ENCODE measurements around the gene MYCBP2.

MYCBP2 gene

DNA sequence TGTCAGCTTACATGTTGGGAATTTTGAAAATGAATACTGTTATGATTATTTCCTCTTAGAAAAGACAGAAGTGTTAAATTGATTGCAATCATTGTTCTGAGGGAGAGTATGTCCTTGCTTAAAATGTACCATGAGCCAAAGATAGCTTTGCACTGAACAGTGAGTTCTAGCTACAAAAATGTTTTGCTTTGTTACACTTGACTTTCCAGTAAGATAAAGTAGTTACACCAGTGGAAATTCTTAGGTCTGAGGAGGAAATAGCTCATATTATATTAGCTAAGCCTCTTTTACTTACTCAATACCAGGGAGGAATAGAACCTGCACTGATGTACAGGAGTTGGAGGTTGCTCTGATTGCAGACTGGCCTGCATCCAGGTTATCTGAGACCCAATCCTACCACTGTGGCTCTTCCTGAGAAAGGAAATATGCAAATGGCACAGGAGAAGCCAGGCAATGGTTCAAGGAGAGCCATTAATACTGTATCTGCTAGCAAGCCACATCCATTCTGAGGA lies 246.9 kb downstream of the MYCBP2 start:
- H3K4me1 Mint-ChIP-seq: no peaks in the 10 kb centered on the region
- peak overlapping the region; percentile 13 to 34 for H3K27ac Mint-ChIP-seq
- ATAC-seq: no peak
- H3K4me3 Mint-ChIP-seq: no peak overlapping the region
- DNase-seq: no peak
- no peaks in the 10 kb centered on the region for H3K9me3 Mint-ChIP-seq
- H3K27me3 Mint-ChIP-seq: no peaks in the 10 kb centered on the region

GRCh38 chr13:77067519-77067918 lies 259.4 kb downstream of the MYCBP2 start:
- no peak for DNase-seq
- Mint-ChIP-seq H3K4me1 (peaks cover 1% of the 10 kb centered on the region), H3K4me3 (no peak overlapping the region)

GRCh38 chr13:77065461-77066147 lies 261.3 kb downstream of the MYCBP2 start:
- H3K9me3 Mint-ChIP-seq: no peaks in the 10 kb centered on the region
- peaks cover 4% of the 10 kb centered on the region for H3K4me1 Mint-ChIP-seq
- no peak for DNase-seq
- H3K27me3 Mint-ChIP-seq: no peaks in the 10 kb centered on the region
- H3K27ac Mint-ChIP-seq: peak overlapping the region in 1 of 2 donors; percentile 69
- ATAC-seq: no peak
- no peak overlapping the region for H3K4me3 Mint-ChIP-seq

More at GRCh38 chr13:77067519-77067918, 259.4 kb downstream of the MYCBP2 start:
- ATAC-seq: no peak
- Mint-ChIP-seq H3K27me3 (no peaks in the 10 kb centered on the region), H3K9me3 (no peaks in the 10 kb centered on the region), H3K27ac (no peak overlapping the region)

DNA sequence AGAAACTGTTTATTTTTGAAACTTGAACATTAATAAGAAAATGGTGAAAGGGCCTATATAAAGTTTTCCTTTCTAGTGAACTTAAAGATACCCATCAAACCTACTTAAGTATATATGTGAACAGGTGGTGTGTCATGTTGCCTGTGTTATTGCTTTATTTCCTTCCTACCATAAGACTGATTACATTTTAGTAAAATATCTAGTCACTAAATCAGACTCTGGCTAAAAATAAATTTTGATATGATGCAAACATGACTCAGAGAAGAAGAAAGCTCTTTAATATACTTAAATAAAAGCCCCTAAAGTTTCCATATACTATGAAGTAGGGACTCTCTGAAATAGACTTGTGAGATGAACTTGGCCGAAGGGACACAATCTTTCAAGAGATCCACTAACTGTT lies 264.8 kb downstream of the MYCBP2 start:
- no peaks in the 10 kb centered on the region for H3K27me3 Mint-ChIP-seq
- ATAC-seq (no peak), DNase-seq (no peak)
- H3K9me3 Mint-ChIP-seq: no peaks in the 10 kb centered on the region
- H3K4me3 Mint-ChIP-seq: no peak overlapping the region
- peaks cover 4% of the 10 kb centered on the region for H3K4me1 Mint-ChIP-seq
- peak overlapping the region in 1 of 2 donors; percentile 48 for H3K27ac Mint-ChIP-seq

DNA sequence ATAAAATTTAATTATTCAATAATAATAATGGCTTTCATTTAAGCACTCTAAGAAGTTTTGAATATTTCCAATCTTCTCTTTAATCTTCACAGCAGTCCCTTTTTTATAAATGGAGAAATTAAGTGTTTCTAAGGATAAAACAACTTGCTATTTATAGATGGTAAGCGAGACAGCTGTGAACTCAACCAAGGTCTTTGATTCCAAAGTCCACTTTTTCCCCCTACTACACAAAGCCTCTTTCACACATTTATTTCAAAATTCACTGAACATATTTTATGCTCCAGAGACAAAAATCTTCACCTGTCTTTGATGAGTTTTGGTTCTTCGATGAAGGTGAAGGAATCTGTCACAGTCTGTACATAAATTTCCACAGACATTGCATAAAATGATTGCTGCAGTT lies 265.5 kb downstream of the MYCBP2 start:
- Mint-ChIP-seq H3K27me3 (no peaks in the 10 kb centered on the region), H3K4me1 (peaks cover 4% of the 10 kb centered on the region), H3K4me3 (no peak overlapping the region), H3K27ac (no peak overlapping the region), H3K9me3 (no peaks in the 10 kb centered on the region)
- ATAC-seq (no peak), DNase-seq (no peak)

- Mint-ChIP-seq H3K4me1 (no peaks in the 10 kb centered on the region), H3K4me3 (no peak overlapping the region), H3K27me3 (no peaks in the 10 kb centered on the region), H3K9me3 (no peaks in the 10 kb centered on the region), H3K27ac (peak overlapping the region in 1 of 2 donors; percentile 35)
- ATAC-seq: no peak
- no peak for DNase-seq
Measured at GRCh38 chr13:77056886-77057285, 270.0 kb downstream of the MYCBP2 start.

DNA sequence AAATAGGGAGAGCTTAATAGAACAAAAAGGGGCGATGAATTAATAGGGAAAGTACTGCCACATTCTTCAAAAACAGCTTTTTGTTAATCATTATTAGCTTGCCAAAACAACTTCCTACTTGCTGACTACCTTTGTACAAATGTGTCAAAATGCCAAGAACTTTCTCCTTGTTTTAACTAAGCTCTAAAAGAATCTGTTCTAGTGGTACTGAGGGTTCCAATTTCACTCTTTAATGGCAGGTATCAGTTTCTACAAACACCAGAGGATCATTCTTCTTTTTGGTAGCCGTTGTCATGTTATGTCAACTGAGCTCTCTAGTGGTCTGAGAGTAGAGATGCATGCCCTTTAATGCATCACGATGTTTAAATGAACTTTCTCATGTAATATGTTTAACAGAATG lies 270.5 kb downstream of the MYCBP2 start:
- Mint-ChIP-seq H3K9me3 (no peaks in the 10 kb centered on the region), H3K27ac (peak overlapping the region; percentile 35 to 43), H3K4me3 (no peak overlapping the region), H3K4me1 (no peaks in the 10 kb centered on the region), H3K27me3 (no peaks in the 10 kb centered on the region)
- ATAC-seq (no peak), DNase-seq (no peak)

- no peak for DNase-seq
- Mint-ChIP-seq H3K27me3 (no peaks in the 10 kb centered on the region), H3K27ac (no peak overlapping the region), H3K9me3 (no peaks in the 10 kb centered on the region), H3K4me3 (no peak overlapping the region), H3K4me1 (no peaks in the 10 kb centered on the region)
- no peak for ATAC-seq
Measured at GRCh38 chr13:77055158-77055557, 271.7 kb downstream of the MYCBP2 start.

- no peak overlapping the region for H3K27ac Mint-ChIP-seq
- no peak overlapping the region for H3K4me3 Mint-ChIP-seq
- ATAC-seq (no peak), DNase-seq (no peak)
- no peaks in the 10 kb centered on the region for H3K4me1 Mint-ChIP-seq
- no peaks in the 10 kb centered on the region for H3K9me3 Mint-ChIP-seq
- no peaks in the 10 kb centered on the region for H3K27me3 Mint-ChIP-seq
Measured at GRCh38 chr13:77053192-77053591, 273.7 kb downstream of the MYCBP2 start.

DNA sequence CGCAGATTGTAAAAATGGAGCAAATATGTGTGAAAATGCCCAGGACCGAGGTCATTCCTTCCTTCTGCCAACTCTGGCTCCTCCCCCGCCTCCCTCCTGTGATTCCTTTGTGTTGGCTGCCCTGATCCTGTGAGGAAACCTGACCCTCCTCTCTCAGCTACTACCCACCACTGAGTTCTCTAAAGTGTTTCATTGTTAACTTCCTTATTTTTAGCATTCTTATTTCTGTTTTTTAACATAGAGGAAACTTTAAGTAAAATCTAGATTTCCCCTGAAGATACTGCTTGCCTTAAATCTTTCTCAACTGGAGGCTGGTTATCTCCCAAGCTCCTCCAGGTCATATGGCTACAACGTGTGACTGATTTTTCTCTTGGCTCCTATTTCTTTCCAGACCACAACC lies 278.2 kb downstream of the MYCBP2 start:
- peak overlapping the region in 1 of 2 donors; percentile 42 for H3K27ac Mint-ChIP-seq
- no peak for ATAC-seq
- peaks cover 13% of the 10 kb centered on the region for H3K4me1 Mint-ChIP-seq
- H3K27me3 Mint-ChIP-seq: no peaks in the 10 kb centered on the region
- no peak overlapping the region for H3K4me3 Mint-ChIP-seq
- H3K9me3 Mint-ChIP-seq: no peaks in the 10 kb centered on the region
- DNase-seq: no peak

- no peak for ATAC-seq
- H3K4me3 Mint-ChIP-seq: no peak overlapping the region
Measured at GRCh38 chr13:77047649-77048343, 279.1 kb downstream of the MYCBP2 start.

DNA sequence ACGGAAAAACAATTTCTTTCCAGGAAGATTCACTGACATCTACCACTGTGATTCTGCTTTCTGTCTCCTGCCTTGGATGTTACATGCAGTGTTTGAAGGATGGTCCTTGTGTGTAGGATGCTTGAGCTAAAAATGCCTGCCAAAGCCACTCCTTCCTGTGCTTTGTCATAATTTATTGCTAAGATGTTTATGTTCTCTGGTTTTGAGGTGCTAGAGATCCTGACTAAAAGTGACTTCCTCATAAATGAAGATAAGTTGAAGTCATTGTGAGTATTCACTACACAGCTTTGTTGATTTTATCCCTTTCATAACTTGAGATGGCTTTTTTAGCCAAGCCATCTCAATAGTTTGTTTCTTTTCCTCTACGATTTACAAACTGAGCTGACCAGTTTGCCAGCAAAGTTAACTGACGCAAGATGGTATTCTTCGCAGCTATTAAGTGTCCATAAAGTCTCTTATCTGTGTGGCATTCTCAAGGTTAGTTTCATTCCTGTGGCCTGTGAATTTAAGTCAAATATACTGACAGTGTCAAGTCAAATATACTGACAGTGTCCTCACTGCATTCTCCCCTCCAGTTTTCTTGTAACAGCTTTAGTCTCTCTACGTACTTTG lies 284.2 kb downstream of the MYCBP2 start:
- Mint-ChIP-seq H3K27ac (no peak overlapping the region), H3K4me3 (no peak overlapping the region), H3K27me3 (no peaks in the 10 kb centered on the region), H3K9me3 (no peaks in the 10 kb centered on the region), H3K4me1 (peaks cover 9% of the 10 kb centered on the region)
- no peak for ATAC-seq
- DNase-seq: no peak

More at GRCh38 chr13:77047649-77048343, 279.1 kb downstream of the MYCBP2 start:
- no peaks in the 10 kb centered on the region for H3K9me3 Mint-ChIP-seq
- peak overlapping the region in 1 of 2 donors; percentile 87 for H3K27ac Mint-ChIP-seq
- peaks cover 13% of the 10 kb centered on the region for H3K4me1 Mint-ChIP-seq
- no peaks in the 10 kb centered on the region for H3K27me3 Mint-ChIP-seq
- no peak for DNase-seq

GRCh38 chr13:77040835-77041234 lies 286.1 kb downstream of the MYCBP2 start:
- H3K9me3 Mint-ChIP-seq: no peaks in the 10 kb centered on the region
- H3K27ac Mint-ChIP-seq: no peak overlapping the region
- DNase-seq (no peak), ATAC-seq (no peak)
- H3K27me3 Mint-ChIP-seq: no peaks in the 10 kb centered on the region
- H3K4me1 Mint-ChIP-seq: no peaks in the 10 kb centered on the region
- no peak overlapping the region for H3K4me3 Mint-ChIP-seq

- ATAC-seq (no peak), DNase-seq (no peak)
- Mint-ChIP-seq H3K27me3 (no peaks in the 10 kb centered on the region), H3K4me1 (no peaks in the 10 kb centered on the region), H3K4me3 (no peak overlapping the region), H3K9me3 (no peaks in the 10 kb centered on the region), H3K27ac (peak overlapping the region in 1 of 2 donors; percentile 1)
Measured at GRCh38 chr13:77040076-77040475, 286.8 kb downstream of the MYCBP2 start.

GRCh38 chr13:77038907-77039480 lies 287.9 kb downstream of the MYCBP2 start:
- H3K27me3 Mint-ChIP-seq: no peaks in the 10 kb centered on the region
- ATAC-seq (no peak), DNase-seq (no peak)
- peaks cover 9% of the 10 kb centered on the region for H3K4me1 Mint-ChIP-seq
- H3K4me3 Mint-ChIP-seq: no peak overlapping the region
- H3K9me3 Mint-ChIP-seq: no peaks in the 10 kb centered on the region
- peak overlapping the region in 1 of 2 donors; percentile 27 for H3K27ac Mint-ChIP-seq

GRCh38 chr13:77036279-77036678 lies 290.6 kb downstream of the MYCBP2 start:
- H3K27me3 Mint-ChIP-seq: no peaks in the 10 kb centered on the region
- ATAC-seq: no peak
- H3K27ac Mint-ChIP-seq: no peak overlapping the region
- H3K9me3 Mint-ChIP-seq: no peaks in the 10 kb centered on the region
- peaks cover 20% of the 10 kb centered on the region for H3K4me1 Mint-ChIP-seq
- no peak for DNase-seq
- H3K4me3 Mint-ChIP-seq: no peak overlapping the region
